ENCODE measurements around the gene ANGPTL4. TPM values are rescaled to one million over a fixed set of nuclear protein-coding genes. Genes with fewer than 3 reads are reported as not detected.

The ANGPTL4 gene
- total and polyA plus RNA-seq, 2 experiments from 2014 or later, result 1.9 to 2.2 TPM

DNA sequence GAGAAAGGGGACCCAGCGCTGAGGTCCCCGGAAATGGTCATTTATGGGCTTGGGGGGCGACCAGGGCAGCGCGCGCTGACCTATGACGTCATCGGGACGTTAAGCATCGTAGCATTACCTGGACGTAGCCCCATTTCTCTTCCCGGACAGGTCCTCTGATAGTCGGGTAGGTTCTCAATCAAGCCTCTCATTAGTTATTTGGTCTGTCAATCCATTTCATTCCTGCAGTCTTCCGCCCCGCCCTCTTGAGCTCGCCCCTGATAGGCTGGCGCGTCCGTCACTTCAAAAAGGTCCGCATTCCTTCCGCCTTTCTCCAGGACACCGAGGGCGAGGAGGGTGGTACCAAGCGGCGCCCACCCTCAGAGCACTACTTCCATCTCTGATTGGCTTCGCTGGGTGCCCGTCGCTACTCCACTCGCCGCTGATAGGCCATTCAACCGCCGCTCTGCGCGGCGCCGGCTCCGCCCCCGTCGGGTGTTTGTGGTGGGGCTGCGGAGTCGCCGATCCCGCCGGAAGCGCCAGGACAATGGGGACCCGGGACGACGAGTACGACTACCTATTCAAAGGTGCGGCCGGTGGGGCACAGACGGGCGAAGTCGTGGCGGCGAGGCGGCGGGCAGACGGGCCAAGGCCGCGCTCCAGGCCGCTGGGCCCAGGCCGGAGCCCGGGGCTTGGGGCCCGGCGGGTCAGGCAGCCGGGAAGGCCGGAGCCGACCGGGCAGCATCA is 26.1 kb downstream of the ANGPTL4 start, which contains the start of gene RAB11B:
TSS of gene RAB11B (plus strand) at position 470 of the 726 bp plus-strand sequence. CDS start at position 527, 57 bp downstream.
- peak; percentile 100 for DNase-seq (ENCODE audit: low spot score)
- H3K4me1 ChIP-seq (ENCODE audit: insufficient read depth), result peaks cover 10% of the 10 kb centered on the region; the same call in 1 of the 2 replicates
- Mint-ChIP-seq H3K4me1 (peaks cover 11% of the 10 kb centered on the region), H3K9me3 (peaks cover 20% of the 10 kb centered on the region), H3K27me3 (ENCODE audit: insufficient read depth, low read depth, poor library complexity) (peaks cover 12% of the 10 kb centered on the region), H3K27ac (peak within 1 kb of the TSS; percentile 100), H3K36me3 (ENCODE audit: low read depth) (peaks cover 21% of the 10 kb centered on the region), H3K4me3 (peak within 1 kb of the TSS; percentile 92)
- peaks cover 43% of the 10 kb centered on the region for H3K79me2 ChIP-seq (replicated peaks; ENCODE audit: insufficient read depth)
- TF ChIP-seq, protein P1, sequence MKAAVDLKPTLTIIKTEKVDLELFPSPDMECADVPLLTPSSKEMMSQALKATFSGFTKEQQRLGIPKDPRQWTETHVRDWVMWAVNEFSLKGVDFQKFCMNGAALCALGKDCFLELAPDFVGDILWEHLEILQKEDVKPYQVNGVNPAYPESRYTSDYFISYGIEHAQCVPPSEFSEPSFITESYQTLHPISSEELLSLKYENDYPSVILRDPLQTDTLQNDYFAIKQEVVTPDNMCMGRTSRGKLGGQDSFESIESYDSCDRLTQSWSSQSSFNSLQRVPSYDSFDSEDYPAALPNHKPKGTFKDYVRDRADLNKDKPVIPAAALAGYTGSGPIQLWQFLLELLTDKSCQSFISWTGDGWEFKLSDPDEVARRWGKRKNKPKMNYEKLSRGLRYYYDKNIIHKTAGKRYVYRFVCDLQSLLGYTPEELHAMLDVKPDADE (IDR thresholded peaks at IDR 0.05), result peak; percentile 64
- TF ChIP-seq CREB1 (CRISPR knock-in tag; IDR thresholded peaks at IDR 0.05; ENCODE audit: low read depth) (peak; percentile 100), STAT1 (IDR thresholded peaks at IDR 0.05; ENCODE audit: unreplicated experiment) (no peak), ZNF331 (CRISPR knock-in tag; IDR thresholded peaks at IDR 0.05; ENCODE audit: low read depth) (peak; percentile 22; the same call in 1 of the 2 replicates), EZH2 (IDR thresholded peaks at IDR 0.05; ENCODE audit: low read depth, unreplicated experiment) (no peak), POLR2AphosphoS5 (IDR thresholded peaks at IDR 0.05; ENCODE audit: low read depth) (peak; percentile 62)
- TF ChIP-seq, protein P2, sequence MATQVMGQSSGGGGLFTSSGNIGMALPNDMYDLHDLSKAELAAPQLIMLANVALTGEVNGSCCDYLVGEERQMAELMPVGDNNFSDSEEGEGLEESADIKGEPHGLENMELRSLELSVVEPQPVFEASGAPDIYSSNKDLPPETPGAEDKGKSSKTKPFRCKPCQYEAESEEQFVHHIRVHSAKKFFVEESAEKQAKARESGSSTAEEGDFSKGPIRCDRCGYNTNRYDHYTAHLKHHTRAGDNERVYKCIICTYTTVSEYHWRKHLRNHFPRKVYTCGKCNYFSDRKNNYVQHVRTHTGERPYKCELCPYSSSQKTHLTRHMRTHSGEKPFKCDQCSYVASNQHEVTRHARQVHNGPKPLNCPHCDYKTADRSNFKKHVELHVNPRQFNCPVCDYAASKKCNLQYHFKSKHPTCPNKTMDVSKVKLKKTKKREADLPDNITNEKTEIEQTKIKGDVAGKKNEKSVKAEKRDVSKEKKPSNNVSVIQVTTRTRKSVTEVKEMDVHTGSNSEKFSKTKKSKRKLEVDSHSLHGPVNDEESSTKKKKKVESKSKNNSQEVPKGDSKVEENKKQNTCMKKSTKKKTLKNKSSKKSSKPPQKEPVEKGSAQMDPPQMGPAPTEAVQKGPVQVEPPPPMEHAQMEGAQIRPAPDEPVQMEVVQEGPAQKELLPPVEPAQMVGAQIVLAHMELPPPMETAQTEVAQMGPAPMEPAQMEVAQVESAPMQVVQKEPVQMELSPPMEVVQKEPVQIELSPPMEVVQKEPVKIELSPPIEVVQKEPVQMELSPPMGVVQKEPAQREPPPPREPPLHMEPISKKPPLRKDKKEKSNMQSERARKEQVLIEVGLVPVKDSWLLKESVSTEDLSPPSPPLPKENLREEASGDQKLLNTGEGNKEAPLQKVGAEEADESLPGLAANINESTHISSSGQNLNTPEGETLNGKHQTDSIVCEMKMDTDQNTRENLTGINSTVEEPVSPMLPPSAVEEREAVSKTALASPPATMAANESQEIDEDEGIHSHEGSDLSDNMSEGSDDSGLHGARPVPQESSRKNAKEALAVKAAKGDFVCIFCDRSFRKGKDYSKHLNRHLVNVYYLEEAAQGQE (IDR thresholded peaks at IDR 0.05; ENCODE audit: unreplicated experiment), result no peak
- TF ChIP-seq, protein P3, sequence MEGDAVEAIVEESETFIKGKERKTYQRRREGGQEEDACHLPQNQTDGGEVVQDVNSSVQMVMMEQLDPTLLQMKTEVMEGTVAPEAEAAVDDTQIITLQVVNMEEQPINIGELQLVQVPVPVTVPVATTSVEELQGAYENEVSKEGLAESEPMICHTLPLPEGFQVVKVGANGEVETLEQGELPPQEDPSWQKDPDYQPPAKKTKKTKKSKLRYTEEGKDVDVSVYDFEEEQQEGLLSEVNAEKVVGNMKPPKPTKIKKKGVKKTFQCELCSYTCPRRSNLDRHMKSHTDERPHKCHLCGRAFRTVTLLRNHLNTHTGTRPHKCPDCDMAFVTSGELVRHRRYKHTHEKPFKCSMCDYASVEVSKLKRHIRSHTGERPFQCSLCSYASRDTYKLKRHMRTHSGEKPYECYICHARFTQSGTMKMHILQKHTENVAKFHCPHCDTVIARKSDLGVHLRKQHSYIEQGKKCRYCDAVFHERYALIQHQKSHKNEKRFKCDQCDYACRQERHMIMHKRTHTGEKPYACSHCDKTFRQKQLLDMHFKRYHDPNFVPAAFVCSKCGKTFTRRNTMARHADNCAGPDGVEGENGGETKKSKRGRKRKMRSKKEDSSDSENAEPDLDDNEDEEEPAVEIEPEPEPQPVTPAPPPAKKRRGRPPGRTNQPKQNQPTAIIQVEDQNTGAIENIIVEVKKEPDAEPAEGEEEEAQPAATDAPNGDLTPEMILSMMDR (conservative IDR thresholded peaks at IDR 0.05; ENCODE audit: low read depth in 2 of 2), result no peak
- no peaks in the 10 kb centered on the region for H3K36me3 ChIP-seq (ENCODE audit: insufficient read depth)
- H3F3A ChIP-seq (replicated peaks; ENCODE audit: low read depth), result peaks cover 6% of the 10 kb centered on the region; the same call in 1 of the 2 replicates
- no peaks in the 10 kb centered on the region for H3K9me2 ChIP-seq (ENCODE audit: insufficient read depth)
- peak within 1 kb of the TSS; percentile 66 for H3K4me3 ChIP-seq
- no peaks in the 10 kb centered on the region for H3K27me3 ChIP-seq (ENCODE audit: insufficient read depth)
- peak within 1 kb of the TSS; percentile 81 for H3K4me2 ChIP-seq
- peak; percentile 94 for ATAC-seq
- H2AFZ ChIP-seq, result 0 out of 2 replicates have a peak within 1 kb of the TSS, but pooled peaks have one; percentile 23
- H4K20me1 ChIP-seq (replicated peaks; ENCODE audit: insufficient read depth), result peaks cover 18% of the 10 kb centered on the region
- H3K27ac ChIP-seq (ENCODE audit: low read depth), result peak within 1 kb of the TSS; percentile 97

Data from GM23338 (cell line).